NCI-H345 (cell line): ENCODE results near the gene ZFYVE28.

Experiments
- DNase-seq: peaks from one replicate; lab custom pipeline; 2025; lab: John Stamatoyannopoulos, UW

The ZFYVE28 gene

DNA sequence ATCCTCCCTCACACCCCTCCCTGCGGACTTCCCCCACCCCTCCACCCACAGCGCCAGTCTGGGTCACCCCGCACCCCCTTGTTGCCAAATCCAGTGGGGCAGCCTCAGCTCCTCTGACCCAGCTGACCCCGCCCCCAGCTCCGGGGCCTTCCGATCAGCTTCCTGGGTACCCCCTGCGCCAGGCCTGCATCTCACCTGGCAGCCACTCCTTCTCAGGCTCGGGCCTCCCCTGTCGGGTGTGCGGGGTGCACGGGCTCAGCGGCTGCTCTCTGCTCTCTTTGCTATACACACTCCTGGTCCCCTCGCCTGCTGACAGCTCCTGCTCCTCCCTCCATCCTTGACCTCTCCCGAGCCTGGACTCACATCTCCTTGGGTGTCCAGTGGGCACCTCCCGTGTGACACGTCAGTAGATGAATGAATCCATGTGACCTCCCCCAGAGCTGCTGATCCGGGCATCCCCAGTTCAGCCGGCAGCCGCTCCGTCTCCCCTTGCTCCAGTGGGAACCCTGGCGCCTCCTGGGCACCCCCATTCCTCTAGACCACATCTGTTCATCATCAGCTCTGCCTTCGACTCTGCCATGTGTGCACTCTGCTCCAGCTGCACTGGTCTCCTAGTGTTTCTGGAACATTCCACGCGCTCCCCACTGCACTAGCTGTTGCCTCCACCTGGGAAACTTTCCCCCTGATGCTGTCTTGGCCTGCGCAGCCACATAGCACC is 10.2 kb upstream of the ZFYVE28 start:
- DNase-seq = no peak

DNA sequence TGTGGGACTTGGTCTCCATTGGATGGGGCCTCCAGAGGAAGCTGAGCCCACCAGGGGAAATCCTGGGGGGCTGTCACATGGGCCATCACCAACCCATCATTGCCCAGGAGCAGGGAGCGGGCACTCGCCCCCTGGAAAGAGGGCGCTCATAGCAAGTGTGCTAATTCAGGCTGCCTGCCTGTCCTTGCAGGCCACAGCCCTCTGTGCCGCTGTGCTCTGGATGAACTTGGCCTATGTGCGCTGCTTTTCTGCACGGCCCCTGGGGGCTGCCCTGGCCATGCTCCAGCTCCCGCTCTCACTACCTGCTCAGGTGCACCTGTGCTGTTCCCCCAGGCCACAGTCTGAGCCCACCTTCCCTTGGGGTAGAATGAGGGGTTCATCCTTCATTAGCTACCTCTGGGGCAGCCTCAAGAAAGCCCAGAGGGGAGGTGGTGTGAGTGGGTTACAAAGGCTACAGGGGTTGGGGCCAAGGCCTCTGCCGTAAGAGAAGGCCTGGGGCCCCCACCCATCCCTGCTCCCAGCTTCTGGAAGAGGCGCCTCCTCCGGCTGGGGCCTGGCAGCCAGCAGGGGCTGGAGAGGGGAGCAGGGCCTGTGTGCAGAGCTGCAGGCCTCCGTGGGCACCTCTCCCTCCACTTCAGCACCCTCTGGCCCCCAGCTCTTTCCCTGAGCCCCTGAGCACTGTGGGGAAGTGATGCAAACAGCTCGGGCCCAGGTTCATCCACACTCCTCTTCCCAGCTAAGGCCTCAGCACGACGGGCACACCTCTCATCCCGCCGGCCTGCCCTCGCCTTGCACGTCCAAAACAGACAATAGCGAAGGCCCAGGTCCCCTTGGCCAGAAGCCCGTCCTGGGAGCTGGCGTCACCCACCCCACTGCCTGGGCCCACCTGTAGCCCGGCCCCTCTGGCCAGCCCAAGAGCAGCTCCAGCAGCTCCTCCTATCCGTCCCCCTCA is 9.2 kb upstream of the ZFYVE28 start:
- DNase-seq = no peak

DNA sequence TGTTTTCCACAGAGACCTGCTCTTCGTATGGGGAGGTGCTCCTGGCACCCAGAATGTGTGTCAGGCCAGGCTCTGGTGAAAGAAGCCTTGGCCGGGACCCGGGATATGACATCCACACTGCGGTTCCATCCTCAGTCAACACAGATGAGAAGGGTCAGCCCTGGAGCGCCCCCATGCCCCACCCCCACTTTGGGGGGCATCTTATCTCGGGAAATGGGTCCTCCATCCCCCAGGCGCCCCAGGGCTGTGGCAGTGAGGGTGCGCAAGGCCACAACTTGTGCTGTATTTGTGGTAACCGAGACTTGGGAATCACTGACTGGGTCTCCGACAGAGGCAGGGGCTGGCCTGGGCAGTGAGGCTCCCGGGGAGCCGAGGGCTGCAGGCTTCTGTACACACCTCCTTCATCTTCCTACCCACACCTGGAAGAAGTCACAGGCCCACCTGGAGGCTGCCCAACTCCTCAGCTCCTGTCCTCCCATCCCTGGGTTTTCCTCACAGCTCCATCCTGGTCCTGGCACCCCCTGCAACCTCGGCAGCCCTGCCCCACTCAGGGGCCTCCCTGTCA is 8.3 kb upstream of the ZFYVE28 start:
- DNase-seq = no peak

DNA sequence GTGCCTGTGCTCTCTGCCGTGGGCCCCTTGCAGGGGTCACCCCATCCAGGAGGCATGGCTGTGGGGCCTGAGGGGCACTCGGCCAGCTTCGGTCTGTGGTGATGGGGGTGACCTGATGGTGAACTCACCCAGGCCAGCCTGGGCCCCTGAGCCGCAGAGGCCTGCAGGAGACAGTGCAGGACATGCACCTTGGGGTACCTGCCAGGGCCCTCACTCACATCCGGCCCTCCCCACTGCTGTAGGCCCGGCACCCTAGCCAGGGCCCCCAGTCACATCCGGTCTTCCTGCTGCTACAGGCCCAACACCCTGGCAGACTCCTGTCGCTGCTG is 7.6 kb upstream of the ZFYVE28 start:
- DNase-seq = no peak

DNA sequence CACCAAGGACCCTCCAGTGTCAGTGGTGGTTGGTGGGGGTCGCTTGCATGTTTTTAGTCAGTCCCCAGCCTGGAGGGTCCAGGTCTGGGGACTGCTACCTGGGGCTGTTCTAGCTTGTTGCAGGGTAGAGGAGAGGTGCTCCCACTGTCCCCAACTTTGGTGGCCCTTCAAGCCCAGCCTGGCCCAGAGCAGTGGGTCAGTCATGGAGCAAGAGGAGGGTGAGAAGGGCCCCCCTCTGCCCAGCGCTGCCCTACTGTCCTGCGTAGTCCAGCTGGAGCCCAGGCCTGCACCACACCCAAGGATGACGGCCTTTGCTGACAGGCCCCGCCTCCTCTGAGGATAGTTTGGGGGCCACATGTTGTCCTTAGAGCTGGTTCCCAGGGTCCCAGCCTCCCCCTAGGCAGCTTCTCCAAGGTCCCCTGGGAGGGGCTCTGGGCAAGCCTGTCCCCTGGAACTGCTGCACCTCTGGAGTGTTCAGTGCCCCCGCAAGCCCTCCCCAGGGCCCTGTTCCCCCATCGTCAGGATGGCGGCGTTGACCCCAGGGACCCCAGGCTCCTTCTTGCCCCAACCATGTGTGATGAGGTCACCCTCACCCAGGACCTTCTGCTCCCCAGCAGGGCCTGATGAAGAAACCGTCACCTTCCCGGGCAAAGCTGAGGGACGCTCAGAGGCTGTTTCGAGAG is 7.1 kb upstream of the ZFYVE28 start:
- DNase-seq = no peak

DNA sequence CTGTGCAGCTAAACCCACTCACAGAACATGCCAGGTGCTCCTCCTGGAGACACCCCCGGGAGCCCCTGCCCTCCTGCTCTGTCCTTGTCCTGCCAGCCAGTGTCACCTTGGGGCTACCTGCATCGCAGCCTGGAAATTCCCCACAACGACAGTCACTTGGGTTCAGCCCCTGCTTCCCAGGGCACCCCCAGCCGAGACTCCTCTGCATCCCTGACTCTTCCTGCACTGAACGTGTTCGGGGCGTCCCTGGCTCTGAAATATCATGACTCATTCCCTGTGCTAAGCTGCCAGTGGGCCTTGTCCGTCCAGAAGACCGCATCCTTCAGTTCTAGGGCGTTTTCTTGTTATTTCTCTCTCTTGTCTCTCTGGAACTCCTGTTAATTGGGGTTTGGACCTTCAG is 6.1 kb upstream of the ZFYVE28 start:
- DNase-seq = no peak

DNA sequence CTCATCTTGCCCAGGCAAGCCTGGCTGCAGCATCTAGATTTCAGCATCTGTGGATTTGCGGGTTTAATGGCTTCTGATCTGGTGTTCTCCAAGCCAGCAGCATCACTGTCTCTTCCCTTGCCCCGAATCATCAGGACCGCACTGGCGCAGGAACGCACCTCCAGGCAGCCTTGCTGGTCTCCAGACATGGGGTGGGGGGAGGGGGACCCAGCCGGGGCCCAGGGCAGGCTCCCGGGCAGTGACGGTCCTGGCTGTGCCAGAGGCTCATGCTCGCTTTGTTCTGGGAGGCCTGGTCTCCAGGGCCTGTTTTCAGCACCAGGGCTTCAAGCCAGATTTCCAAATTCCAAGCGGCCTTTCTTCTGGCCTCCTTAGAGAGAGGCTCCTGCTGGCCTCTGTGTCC is 5.2 kb upstream of the ZFYVE28 start:
- DNase-seq = no peak

DNA sequence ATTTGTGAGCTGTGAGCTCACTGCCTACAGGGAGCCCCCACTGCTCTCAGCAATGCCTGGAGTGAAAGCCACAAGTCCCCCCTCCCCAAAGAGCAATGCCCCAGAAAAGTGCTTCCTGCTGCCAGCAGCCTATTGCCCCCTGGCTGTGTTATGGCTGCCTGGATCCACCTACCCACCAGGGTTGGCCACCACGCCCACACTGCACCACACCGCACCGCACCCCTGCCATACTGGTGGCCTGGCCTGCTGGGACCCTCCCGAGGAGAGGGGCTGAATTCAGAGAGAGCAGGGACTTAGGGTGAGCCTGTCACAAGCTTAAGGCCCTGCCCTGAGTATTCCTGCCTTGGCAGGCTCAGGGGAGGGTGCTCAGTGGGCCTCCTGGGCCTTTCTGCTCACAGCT is 4.6 kb upstream of the ZFYVE28 start:
- no peak for DNase-seq

DNA sequence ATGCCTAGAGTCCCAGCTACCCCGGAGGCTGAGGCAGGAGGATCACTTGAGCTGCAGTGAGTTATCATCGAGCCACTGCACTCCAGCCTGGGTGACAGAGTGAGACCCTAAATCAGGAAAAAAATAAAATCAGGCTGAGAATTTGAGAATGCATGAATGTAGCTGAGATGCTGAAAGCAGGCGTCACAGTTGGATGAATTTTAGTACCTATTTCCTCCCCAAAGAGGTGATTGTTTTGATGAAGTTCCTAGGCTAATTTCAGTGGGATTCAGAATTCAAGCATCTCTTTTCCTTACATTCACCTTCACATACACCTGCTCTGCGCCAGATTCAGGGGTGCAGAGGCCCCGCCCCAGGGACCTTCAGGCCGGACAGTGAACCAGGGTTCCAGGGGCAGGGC is 3.5 kb upstream of the ZFYVE28 start:
- no peak for DNase-seq

DNA sequence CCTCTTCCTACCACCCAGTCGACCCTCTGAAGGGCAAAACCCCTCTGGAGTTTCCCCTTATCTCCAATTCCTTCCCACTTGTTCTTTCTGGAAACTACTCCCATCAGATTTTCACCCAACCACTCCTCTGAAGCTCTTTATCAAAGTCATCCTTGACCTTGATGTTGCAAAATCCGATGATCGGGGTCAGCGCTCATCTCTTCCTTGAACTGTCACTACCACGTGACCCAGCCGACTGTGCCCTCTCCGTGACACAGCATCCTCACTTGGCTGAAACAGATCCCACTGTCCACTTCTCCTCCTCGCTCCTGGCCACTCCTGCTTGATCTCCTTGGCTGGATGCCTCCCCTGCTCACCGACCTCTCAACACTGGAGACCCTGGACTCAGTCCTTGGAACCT is 1.4 kb upstream of the ZFYVE28 start:
- DNase-seq = no peak

DNA sequence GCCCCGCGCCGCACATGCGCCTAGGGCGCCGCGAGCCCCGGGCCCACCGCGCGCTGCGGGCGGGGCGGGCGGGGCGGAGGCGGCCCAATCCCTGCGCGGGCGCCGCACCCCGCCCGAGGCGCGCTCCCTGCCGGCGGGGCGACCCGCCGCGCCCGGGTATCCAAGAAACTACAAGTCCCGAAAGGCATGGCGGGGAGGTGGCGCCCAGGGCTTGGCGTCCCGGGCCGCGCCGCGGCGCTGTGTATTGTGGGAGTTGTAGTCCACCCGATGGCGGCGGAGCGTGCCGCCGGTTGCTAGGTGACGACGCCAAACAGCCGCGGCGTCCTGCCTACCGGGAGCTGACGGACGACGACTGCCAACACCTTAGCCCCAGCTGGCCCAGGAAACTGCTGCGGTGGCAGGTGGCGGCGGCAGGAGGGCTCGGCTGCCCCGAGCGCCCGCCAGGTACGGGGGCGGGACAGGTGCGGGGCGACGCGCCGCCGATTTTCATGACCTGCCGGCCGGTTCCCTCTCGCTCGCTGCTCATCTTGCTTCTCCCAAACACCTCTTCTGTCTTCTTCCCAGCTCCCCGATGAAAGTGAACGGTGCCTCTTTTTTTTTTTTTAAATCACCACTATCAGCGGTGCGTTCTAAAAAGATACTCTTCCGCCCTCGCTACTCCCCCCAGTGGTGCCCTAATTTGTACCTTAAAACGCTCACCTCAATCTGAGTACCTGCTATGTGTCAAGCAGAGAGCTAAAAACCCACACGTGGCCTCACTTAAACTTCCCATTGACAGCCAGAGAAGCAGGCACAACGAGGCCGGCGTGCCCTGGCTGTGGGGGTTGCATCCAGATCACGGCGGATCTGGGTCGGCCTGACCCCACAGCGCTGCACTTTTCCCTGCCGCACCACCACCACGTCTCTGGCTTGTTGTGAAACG is 466 bp upstream of the ZFYVE28 start, which contains the start of gene CFAP99:
Gene CFAP99 (plus strand): TSS at position 306 of the 922 bp plus-strand sequence.
- peak; percentile 94 for DNase-seq

DNA sequence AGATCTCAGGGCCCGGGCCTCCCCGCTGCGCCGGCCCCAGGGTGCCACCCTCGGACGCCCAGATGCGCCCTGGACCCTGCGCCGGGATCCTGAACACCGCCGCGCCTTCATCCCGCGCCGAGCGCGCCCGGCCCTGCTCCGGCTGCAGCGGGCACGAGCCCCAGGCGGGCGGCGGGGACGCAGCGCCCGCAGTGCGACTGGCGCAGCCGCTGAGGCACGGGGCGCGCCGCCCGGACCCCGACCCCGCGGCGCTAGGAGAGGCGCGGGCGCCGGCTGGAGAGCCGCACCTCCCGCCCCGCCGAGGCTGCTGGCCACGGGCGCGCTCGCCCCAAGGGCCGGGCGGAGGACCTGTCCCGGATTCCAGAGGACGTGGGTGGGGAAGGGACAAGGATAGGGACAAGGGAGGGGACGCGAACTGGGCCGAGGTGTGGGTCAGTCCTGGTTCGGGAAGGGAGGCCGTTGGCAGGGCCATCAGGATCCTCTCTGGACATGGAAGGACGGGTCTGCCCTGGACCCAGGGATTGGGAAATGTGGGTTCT is 1.1 kb downstream of the ZFYVE28 start:
- DNase-seq = no peak

DNA sequence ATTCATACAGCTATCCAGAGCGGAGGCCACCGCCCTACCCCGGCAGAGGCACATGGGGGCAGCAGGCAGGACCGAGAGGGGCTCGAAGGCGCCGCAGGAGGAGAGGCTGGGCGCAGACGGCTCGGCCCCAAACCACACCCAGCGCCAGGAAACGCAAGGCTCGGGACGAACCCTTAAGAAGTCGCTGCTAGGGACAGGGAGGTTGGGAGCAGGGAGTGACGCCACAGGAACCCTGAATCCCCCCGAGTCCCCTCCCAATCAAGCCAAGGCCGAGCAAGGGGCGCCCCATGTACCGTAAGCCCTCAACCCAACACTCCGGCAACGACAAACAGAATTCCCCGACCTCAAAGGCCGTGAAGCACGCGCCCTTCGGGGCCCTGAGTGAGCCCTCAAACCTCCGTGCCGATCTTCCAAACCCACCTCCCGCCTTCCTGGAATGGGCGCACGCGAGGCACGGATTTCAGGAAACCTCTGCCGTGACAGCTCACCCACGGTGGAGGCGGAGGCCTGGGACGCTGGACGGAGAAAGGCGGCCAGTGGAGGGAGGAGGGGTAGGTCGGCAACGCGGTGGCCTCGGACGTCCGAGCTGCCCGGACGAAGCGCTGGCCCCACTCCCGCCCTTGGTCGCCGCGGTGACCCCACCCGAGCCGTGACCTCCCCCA is 1.8 kb downstream of the ZFYVE28 start:
- DNase-seq = no peak

DNA sequence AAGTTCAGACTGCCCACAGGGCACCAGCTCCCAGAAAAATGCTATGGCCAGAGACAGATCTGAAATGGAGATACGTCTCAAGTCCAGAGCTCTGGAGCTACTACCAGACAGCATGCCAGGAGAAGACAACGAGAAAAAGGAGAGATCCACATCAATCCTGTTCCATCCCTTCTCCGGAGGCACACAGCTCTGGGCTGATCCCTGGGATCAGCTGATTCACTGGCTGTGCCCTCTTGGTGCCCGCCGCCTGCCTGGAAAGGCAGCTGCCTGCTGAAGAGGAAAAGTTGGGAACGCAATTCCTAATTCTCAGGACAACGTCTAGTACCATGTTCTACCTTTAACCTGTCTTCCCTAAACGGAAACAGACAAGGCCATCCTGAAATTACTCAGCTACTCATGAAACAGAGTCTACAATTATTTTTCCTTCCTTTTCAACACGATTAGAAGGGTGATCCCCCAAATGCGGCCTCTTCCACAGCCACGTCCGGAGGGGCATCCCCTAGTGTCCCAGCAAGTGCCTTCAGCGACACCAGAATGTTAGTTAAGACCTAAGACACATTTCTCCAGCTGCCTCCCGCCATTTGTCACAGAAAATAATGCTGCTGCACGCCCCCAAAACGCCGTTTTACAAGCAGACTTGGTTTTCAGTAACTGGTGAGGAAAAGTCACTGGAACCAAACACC is 2.4 kb downstream of the ZFYVE28 start:
- DNase-seq = no peak

DNA sequence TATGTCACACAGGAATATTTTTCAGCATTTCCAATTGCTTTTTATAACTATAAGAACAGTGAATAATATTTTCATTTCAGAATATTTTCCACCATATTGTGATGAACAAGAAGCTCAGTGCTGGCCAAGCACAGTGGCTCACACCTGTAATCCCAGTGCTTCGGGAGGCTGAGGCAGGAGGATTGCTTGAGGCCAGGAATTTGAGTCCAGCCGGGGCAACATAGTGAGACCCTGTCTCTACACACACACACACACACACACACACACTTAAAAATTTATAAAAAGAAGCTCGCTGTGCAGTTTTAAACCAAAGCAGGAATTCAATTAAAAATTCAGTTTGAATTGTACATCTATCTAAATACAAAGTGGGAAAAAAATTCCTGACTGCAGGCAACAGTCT is 3.2 kb downstream of the ZFYVE28 start:
- no peak for DNase-seq

DNA sequence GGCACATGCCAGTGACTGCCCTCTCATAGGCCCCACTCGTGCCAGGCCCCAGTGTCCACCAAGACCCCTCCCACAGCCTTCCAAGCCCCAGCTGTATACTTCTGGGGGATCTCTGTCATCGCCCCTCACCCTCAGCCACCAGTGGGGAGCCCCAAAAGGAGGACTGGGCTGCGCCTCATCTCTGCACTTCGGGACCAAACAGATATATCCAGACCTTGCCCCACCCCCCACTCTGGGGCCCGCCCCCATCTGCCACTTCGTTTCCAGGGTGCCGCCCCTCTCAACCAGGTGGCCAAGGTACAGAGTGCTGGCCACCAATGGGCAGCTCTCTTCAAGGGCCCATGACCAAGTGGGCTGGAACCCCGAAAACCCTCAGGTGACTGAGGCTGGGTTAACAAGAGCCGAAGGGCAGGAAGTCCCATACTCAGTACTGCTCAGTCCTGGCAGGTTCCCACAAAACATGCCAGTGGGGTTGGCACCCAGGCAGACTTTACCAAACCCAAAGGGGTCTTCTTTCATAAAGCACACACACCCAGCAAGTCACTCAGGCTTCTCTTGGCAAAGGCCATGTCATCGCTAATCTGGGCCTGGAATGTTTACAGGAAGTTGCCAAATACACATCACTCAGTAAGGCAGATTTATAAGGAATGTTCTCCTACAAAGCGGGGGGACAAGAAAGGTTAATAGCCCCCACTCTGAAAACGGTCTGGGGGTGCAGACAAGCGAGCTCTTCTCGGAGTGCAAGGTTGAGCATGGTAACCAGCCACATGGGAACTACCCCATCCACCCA is 4.4 kb downstream of the ZFYVE28 start:
- no peak for DNase-seq

DNA sequence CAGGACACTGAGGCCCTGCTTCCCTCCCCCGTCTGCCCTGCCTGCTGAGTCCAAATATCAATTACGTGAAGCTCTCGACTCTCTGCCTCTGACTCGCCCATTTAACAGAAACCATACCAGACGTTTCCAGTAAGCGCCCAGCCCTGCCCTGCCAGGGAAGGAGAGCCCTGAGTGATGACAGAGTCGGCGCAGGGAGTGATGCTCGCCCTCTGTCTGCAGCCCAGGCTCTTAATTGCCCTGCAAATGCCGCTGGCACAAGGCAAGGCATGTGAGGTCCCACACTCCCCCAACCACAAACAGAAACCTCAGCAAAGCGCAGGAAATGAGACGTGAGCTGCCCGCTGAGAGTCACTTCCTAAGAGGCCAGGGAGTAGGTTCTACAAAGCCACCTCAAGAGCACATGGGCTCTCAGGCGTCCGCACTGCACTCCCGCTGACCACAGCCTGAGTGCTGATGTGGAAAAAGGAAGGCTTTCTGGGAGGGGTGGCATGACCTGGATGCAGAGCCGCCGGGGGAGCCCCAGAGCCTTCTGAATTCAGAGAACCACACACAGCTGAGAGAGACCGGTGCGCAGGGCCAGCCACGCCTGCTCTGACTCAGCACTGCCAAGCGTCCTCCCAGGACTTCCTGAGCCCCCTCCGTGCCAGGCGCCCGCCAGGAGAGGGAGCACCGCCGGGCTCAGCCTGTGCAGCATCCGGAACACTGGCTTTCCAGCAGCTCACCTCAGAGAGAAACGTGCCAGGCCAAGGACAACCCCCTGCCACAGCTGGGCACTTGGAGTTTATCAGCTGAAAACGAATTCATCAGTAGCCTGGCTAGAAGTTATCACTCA is 5.3 kb downstream of the ZFYVE28 start:
- DNase-seq = peak; percentile 68

DNA sequence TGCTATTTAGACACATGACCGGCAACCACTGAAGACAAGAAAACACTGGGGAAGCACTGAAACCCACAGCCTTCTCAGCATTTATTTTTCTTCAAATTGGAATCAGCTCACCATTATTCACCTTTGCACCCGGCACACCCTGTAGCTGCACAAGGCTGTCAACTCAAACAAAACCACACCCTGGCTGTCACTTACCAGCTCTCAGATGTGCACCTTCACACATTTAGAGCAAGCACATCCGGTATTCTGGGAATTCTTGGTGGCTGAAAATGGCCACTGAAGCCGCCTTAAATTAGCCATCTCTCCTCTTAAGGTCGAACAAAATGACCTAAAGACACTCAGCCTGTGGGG is 5.9 kb downstream of the ZFYVE28 start:
- no peak for DNase-seq
